KG1 (cell line): ENCODE data around the gene SPAG17.

Experiments
- DNase-seq: peaks from one replicate; lab custom pipeline; 2025; lab: John Stamatoyannopoulos, UW

SPAG17 gene

DNA sequence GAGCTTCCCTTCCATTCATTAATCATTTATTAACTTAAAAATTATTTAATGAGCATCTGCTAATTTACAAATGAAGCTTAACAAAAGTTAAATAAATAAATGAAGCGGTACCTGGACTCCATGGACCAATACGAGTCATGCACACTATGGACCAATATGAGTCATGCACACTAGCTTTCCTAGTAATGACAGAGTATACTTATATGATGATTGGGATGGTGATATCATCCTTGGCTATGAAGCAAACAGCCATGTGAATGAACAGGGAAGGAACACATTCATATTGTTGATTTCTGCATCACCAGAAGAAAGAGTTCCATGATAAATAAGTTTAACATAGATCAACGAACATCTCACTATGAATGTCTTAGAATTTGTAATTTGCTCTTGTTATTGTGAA is 109.9 kb downstream of the SPAG17 start:
- DNase-seq: no peak

GRCh38 chr1:118073648-118074435 is 111.2 kb downstream of the SPAG17 start:
- DNase-seq: no peak

DNA sequence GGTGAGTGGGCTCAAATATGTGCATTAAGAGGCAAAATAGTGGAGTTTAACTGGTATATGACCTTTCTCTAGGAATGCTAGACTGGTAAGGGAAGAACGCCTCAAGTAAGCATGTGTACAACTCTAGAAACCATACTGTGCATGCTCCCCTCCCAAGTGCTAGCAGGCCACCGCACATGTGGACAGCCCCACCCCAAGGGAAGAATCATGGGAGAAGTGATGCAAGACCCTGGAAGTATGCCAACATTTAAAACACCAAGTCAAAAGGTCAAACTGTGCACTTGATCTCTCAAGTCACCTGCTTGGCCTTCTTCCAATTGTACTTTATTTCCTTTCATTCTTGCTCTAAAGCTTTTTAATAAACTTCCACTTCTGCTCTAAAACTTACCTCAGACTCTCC is 135.0 kb downstream of the SPAG17 start:
- DNase-seq: no peak

DNA sequence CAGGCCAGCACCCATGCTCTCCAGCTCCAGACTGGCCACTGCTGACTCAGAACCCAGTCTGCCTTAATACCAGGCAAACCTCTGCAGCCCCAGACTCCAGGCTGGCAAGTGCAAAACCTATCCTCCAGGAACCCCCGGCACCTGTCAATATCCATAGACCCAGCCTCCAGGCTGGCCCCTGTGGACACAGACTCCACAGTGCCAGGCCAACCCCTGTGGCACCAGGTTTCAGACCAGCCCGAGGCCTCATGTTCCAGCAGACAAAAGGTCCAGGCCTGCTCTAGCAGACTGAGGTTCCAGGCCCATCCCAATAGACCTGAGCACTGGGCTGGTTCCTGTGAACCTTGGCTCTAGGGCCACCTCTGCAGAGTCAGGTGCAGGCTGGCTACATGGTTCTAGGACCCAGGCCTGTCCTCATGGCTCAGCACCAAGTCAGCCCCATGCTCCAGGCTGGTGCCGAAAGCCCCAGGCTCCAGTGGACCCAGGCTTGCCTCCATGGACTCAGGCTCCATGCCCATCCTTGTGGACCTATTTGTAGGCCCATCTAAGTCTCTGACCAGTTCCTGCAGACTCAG is 137.3 kb downstream of the SPAG17 start:
- no peak for DNase-seq

DNA sequence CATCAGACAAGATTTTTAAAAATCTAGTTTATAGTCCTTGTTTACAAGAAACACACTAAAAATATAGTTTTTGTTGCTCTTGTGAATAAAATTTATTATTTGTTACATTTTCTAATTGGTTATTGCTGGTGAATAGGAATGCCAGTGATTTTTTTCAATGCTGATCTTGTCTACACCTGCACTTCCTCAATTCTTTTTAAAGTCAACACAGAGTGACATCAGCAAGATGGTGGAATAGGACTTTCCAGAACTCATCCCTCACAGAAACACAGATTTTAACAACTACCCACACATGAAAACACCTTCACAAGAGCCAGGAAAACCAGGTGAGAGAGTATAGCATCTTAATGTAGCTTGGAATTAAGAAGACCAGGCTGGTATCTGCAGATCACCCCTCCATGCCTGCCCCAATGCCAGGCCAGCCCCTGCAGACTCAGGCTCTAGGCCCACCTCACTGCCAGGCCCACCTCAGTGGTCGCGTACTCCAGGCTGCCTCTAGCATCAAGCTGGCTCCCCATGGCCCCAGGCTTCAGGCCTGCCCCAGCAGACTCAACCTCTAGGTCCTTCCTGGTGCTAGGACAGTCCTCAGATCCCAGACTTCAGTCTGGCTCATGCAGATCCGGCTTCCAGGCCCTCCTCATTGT is 137.9 kb downstream of the SPAG17 start:
- DNase-seq: no peak

- no peak for DNase-seq
Observed at GRCh38 chr1:118043624-118044023, 141.4 kb downstream of the SPAG17 start.

DNA sequence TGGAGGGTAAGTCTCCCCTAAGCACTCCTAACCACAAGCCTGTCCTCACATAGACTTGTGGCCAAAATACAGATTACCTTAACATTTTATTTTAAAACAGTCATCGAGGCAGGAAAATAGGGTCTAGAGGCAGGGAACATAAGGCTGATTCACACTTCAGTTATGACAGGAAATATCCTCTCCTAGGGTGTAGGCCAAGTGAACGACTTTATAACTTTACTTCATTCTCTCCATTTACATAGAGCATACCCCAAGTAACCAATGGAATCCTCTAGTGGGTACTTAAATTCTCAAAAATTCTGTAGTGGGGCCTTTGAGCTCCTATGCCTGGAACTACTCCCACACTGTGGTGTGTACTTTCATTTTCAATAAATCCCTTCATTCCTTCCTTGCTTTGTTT is 142.5 kb downstream of the SPAG17 start:
- no peak for DNase-seq

GRCh38 chr1:118039170-118039569 is 145.9 kb downstream of the SPAG17 start:
- DNase-seq: peak; percentile 1

GRCh38 chr1:118032883-118033282 is 152.1 kb downstream of the SPAG17 start:
- no peak for DNase-seq

DNA sequence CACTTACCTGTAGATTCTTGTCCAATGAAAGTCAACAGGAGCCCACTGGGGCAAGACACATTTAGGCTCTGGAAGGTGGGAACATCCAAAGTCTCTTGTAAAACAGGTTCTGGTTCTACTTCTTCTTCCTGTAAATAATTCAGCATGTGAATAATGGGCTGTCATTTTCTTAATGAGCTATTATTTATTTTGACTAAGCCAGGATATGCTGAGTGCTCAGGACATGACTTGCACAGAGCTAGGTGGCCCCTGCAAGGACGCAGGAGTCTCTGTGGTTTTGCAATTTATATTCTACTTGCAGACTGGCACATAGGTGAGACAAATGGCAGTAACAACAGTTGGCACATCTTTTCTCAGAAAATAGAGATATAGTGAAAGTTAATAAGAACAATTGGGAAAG is 156.8 kb downstream of the SPAG17 start:
- DNase-seq: no peak

DNA sequence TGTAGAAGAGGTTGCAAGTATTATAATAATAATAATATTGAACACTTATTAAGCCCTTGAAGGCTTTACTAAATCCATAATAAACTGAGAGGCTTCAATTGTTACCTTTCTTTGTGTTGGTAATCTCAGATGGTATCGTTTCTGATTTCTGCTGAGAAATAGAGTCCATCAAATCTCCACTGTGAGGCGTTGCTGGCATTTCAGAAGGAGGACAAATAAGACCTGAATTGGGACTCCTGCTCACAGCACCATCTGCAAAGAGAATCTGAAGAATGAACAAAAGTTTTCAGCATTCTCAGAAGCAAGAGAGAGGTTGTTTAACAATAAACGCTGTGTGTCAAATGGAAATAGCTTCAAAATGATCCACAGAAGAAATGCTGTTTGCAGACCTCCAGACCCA is 161.8 kb downstream of the SPAG17 start:
- DNase-seq: no peak

DNA sequence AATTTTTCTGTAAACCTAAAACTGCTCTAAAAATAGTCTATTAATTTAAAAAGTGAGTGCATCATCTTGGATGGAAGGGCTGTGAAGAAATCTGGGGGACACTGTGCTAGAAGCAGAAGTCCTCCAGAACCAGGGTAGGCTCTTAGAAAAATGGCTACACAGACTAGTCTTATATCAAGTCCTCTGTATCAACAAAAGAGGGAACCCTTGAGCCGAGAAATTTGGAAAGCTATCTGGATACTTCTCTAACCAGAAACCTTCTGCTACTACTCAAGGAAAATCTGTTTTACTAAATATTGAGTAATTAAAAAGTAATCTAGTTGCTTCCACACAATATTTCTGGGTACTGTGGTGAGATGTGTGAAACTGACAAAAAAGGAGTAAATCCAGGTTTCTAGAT is 163.4 kb downstream of the SPAG17 start:
- DNase-seq: no peak

DNA sequence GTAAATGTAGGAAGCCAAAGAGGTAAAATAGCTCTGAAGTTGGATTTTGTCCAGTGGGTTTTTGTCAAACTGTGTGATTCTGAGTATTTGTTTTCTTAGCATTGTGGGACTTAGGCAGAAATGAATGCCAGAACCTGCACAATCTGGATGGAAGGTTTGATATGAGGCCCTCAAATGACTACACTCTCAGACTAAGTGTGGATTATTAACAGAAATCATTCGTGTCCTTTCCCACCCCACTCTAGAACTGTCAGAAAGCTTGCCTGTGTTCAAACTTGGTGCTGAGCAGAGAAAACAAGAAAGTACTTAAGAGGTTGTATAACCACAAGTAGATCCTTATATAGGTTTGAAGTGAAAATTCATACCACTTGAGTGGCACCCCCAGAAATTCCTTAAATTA is 167.0 kb downstream of the SPAG17 start:
- DNase-seq: no peak

- no peak for DNase-seq
Observed at GRCh38 chr1:118013938-118014337, 171.1 kb downstream of the SPAG17 start.

GRCh38 chr1:118013336-118013735 is 171.7 kb downstream of the SPAG17 start:
- DNase-seq: no peak

DNA sequence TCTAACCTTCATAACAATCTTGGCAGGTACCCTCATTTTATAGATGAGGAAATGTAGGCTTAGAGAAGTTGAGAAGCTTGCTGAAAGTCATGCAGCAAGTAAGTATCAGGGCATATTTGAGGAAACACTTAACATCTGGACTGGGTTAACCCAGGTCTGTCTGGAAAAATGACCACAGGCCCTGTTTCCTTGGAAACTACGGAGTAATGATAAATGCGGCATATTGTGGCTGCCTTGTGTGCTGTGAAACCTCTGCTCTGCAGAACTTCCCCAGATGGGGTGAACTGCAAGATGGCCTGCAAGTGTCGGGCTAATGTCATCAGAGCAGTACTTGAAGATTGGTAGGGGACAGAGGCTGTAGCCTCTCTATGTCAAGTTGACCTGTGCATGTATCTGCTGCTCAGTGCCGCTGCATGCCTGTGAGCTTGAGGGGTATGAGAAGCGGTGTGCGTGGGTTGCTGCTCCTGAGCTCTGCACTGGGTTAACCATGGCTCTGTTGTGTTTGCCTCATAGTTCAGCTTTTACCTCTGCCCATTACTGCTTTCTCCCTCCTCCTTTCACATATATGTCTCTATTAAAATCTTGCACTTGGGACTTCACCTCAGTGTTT is 172.4 kb downstream of the SPAG17 start:
- no peak for DNase-seq

DNA sequence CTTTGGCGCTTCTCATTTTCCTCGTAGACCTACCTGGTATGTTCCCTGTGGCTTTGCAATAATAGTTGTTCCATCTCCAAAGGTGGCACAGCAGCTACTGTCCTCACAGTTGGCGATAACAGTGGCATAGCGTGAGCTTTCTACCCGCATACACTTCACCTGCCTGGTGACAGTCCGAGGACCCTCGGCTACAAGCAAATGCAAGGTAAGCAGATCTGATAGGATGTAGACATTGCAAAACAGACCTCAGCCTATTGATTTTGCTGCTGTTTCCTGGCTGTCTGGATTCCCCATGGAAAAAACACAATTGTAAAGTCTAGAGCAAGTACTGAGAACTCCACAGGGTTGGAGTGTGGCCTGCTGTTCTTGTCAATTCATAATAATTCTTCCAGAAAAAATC is 177.0 kb downstream of the SPAG17 start:
- DNase-seq: no peak

- no peak for DNase-seq
Observed at GRCh38 chr1:118007391-118007790, 177.6 kb downstream of the SPAG17 start.

GRCh38 chr1:118004312-118004711 is 180.7 kb downstream of the SPAG17 start:
- no peak for DNase-seq

GRCh38 chr1:117985973-117986372 is 199.1 kb downstream of the SPAG17 start:
- DNase-seq: no peak

GRCh38 chr1:117985239-117985638 is 199.8 kb downstream of the SPAG17 start:
- DNase-seq: no peak

DNA sequence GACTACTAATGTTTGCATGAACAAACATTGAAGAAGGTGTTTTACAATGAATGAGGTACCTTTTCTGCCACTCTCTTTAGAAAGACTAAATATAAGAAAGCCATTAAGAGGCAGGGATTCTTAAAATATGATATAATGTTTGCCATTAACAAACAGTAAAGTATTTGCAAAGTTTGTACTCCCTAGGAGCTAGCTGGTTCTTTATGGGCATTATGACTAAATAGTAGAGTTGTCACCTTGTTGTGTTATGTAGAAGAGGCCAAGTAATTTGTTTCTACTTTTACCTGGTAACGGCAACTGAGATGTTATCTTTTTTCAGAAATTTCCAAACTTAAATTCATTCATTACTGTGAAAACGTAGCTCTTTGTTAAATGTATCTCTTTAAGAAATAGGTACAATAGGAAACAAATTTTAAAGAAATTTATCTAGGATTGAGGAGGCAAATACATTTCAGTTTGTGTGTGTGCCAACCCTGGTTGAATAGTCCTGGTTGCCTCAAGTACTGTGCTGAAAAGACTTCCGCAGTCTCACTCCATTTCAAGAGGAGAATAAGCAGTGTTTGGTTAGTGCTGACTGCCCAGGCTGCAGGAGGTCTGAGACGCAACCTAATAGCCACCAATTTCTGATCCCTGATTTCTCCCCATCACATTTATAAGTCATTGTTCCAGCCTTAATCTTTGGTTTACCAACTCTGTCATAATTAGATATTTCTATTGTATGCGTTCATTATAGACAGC is 203.4 kb downstream of the SPAG17 start:
- DNase-seq: no peak
